ENCODE data around the gene SFXN3.

SFXN3 gene

DNA sequence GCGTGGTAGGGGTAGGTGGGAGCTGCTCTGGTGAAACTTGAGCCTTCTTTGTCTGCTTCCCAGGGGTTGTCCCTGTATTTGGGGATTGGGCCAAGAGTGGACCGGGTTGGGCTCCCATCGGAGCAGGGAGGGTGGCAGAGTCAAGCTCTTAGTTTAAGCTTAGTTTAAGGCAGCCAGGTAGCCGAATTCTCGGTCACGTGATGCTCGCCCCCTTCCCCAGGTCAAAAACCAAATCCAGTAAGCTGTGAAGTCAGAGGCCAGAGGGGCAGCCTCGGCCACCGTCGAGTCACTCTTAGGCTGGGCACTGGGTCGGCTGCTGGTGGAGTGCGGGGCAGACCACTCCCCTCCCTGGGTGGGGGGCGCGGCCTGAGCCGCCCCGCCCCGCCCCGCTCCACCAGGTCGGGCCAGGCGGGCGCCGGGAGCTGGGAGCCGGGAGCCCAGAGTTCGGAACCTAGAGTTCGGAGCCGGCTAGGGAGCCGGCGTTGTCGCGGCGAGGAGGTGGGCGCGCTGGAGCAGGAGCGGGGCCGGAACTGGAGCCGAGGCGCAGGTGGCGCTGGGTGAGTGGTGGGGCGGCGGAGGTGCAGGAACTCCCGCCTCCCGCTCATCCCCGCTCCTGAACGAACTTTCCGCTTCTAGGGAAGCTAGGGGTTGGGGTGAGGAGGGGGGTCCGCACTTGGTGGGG, 34.2 kb upstream of the SFXN3 start:
- no peaks in the 10 kb centered on the region for H3K36me3 ChIP-seq (ENCODE audit: low read length)
- no peaks in the 10 kb centered on the region for H4K20me1 ChIP-seq (ENCODE audit: low read depth, low read length)
- H3F3A ChIP-seq (ENCODE audit: insufficient read depth): peaks cover 40% of the 10 kb centered on the region
- peak overlapping the region; percentile 75 for H3K27ac ChIP-seq (ENCODE audit: low read depth, low read length)
- H3K4me2 ChIP-seq (ENCODE audit: low read depth, low read length, poor library complexity, severe bottlenecking): peak overlapping the region; percentile 86
- no peak for TF ChIP-seq EZH2phosphoT487 (conservative IDR thresholded peaks at IDR 0.05; ENCODE audit: low read length)
- no peak for TF ChIP-seq CTCF (IDR thresholded peaks at IDR 0.05; ENCODE audit: insufficient read depth, low read length, poor library complexity, severe bottlenecking)
- H3K9me3 ChIP-seq (ENCODE audit: insufficient read depth, low read length): no peaks in the 10 kb centered on the region
- H2AFZ ChIP-seq (ENCODE audit: low read depth, low read length, severe bottlenecking): peak overlapping the region; percentile 87
- H3K79me2 ChIP-seq (ENCODE audit: insufficient read depth, low read length): no peaks in the 10 kb centered on the region
- H3K27me3 ChIP-seq (ENCODE audit: low read length): no peaks in the 10 kb centered on the region
- H3K9me2 ChIP-seq (replicated peaks; ENCODE audit: insufficient read depth, low read length): no peaks in the 10 kb centered on the region
- H3K9ac ChIP-seq (ENCODE audit: low read length): peak overlapping the region; percentile 71
- peak overlapping the region; percentile 79 for H3K4me3 ChIP-seq (ENCODE audit: insufficient read depth, low read length, poor library complexity, severe bottlenecking)

DNA sequence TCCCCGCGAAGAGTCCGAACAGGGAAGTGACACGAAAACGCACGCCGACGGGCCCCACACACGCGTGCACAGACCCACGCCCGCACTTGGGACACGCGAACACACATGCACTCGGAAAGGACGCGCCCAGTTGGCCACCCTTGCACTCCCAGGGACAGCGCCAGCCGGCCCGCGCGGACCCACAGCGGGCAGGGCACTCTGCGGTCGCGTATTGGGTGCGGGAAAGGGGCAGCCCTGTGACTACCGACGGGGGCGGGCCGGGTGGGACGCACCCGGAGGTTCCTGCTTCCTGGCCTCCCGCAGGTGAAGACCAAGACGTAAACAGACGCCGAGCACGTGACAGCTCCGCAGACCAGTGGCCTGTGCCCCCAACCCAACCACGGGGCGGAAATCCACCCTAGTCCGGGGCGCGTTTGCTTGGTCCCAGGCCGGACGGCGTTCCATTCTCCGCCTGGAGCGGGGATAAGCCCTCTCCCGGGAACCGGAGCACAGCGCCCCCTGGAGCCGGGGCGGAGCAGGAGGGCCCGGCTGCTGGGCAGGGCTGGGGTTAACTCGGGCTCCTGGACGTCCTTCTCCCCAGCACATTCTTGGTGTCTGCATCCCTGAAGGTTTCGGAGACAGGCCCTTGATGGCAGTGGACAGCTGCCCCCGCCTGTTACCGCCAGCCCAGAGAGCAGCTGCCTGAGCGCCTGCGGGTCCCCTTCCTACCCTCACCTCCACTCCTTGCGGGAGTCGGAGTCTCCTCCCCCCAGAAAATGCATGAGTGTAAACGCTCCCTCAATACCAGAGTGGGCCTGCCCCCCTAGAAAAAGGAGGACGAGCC, 33.5 kb upstream of the SFXN3 start:
- Histone ChIP-seq H3F3A (ENCODE audit: insufficient read depth) (peaks cover 40% of the 10 kb centered on the region), H3K79me2 (ENCODE audit: insufficient read depth, low read length) (no peaks in the 10 kb centered on the region), H3K4me3 (ENCODE audit: insufficient read depth, low read length, poor library complexity, severe bottlenecking) (peak overlapping the region; percentile 79), H3K36me3 (ENCODE audit: low read length) (no peaks in the 10 kb centered on the region), H3K9me2 (replicated peaks; ENCODE audit: insufficient read depth, low read length) (no peaks in the 10 kb centered on the region), H2AFZ (ENCODE audit: low read depth, low read length, severe bottlenecking) (peak overlapping the region; percentile 87), H4K20me1 (ENCODE audit: low read depth, low read length) (no peaks in the 10 kb centered on the region), H3K27me3 (ENCODE audit: low read length) (no peaks in the 10 kb centered on the region), H3K9ac (ENCODE audit: low read length) (peak overlapping the region; percentile 71), H3K4me2 (ENCODE audit: low read depth, low read length, poor library complexity, severe bottlenecking) (peak overlapping the region; percentile 86), H3K27ac (ENCODE audit: low read depth, low read length) (peak overlapping the region; percentile 75), H3K9me3 (ENCODE audit: insufficient read depth, low read length) (no peaks in the 10 kb centered on the region)
- no peak for TF ChIP-seq EZH2phosphoT487 (conservative IDR thresholded peaks at IDR 0.05; ENCODE audit: low read length)
- peak; percentile 93 for TF ChIP-seq CTCF (IDR thresholded peaks at IDR 0.05; ENCODE audit: insufficient read depth, low read length, poor library complexity, severe bottlenecking)

- H3K4me2 ChIP-seq (ENCODE audit: low read depth, low read length, poor library complexity, severe bottlenecking): peak overlapping the region; percentile 86
- H3F3A ChIP-seq (ENCODE audit: insufficient read depth): peaks cover 40% of the 10 kb centered on the region
- no peaks in the 10 kb centered on the region for H4K20me1 ChIP-seq (ENCODE audit: low read depth, low read length)
- H2AFZ ChIP-seq (ENCODE audit: low read depth, low read length, severe bottlenecking): peak overlapping the region; percentile 87
- H3K9me3 ChIP-seq (ENCODE audit: insufficient read depth, low read length): no peaks in the 10 kb centered on the region
- H3K79me2 ChIP-seq (ENCODE audit: insufficient read depth, low read length): no peaks in the 10 kb centered on the region
- no peaks in the 10 kb centered on the region for H3K27me3 ChIP-seq (ENCODE audit: low read length)
- TF ChIP-seq EZH2phosphoT487 (conservative IDR thresholded peaks at IDR 0.05; ENCODE audit: low read length): no peak
- TF ChIP-seq CTCF (IDR thresholded peaks at IDR 0.05; ENCODE audit: insufficient read depth, low read length, poor library complexity, severe bottlenecking): no peak
- peak overlapping the region; percentile 79 for H3K4me3 ChIP-seq (ENCODE audit: insufficient read depth, low read length, poor library complexity, severe bottlenecking)
- H3K9me2 ChIP-seq (replicated peaks; ENCODE audit: insufficient read depth, low read length): no peaks in the 10 kb centered on the region
- H3K27ac ChIP-seq (ENCODE audit: low read depth, low read length): peak overlapping the region; percentile 75
- no peaks in the 10 kb centered on the region for H3K36me3 ChIP-seq (ENCODE audit: low read length)
- peak overlapping the region; percentile 71 for H3K9ac ChIP-seq (ENCODE audit: low read length)
Observed at GRCh38 chr10:100998183-100998990, 32.6 kb upstream of the SFXN3 start.
